Uterus (tissue), 2 donors: ENCODE measurements around the gene BICRAL.

Experiments
- POLR2A ChIP-seq, 2 donors: fragments of 450-650 bp; IDR thresholded peaks; one replicate each; pipeline ENCODE4 v1.6.1; 2016; ENCODE audit warnings: antibody characterized with exemption in 2 of 2, mild to moderate bottlenecking in 1 of 2, moderate library complexity in 1 of 2
- TF ChIP-seq, protein P1 (sequence below), 4 experiments: fragments of 200-600 bp in 2 of 4; fragments of 450-650 bp in 2 of 4; sonication (generic) in 2 of 4; IDR thresholded peaks; one replicate each; pipeline ENCODE4 v1.5.1; 2016 to 2019; ENCODE audit warnings: antibody characterized with exemption in 4 of 4, mild to moderate bottlenecking in 2 of 4, moderate library complexity in 1 of 4

DNA sequence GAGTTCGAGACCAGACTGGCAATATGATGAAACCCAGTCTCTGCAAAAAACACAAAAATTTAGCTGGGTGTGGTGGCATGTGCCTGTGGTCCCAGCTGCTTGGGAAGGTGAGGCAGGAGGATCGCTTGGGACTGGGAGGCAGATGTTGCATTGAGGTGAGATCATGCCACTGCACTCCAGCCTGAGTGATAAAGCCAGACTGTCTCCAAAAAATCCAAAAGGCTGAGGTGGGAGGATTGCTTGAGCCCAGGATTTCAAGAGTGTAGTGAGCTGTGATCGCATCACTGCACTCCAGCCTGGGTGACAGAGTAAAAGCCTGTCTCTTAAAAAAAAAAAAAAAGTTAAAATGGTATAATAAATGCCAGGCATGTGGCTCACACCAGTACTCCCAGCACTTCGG, 132.7 kb downstream of the BICRAL start:
- TF ChIP-seq, protein P1, sequence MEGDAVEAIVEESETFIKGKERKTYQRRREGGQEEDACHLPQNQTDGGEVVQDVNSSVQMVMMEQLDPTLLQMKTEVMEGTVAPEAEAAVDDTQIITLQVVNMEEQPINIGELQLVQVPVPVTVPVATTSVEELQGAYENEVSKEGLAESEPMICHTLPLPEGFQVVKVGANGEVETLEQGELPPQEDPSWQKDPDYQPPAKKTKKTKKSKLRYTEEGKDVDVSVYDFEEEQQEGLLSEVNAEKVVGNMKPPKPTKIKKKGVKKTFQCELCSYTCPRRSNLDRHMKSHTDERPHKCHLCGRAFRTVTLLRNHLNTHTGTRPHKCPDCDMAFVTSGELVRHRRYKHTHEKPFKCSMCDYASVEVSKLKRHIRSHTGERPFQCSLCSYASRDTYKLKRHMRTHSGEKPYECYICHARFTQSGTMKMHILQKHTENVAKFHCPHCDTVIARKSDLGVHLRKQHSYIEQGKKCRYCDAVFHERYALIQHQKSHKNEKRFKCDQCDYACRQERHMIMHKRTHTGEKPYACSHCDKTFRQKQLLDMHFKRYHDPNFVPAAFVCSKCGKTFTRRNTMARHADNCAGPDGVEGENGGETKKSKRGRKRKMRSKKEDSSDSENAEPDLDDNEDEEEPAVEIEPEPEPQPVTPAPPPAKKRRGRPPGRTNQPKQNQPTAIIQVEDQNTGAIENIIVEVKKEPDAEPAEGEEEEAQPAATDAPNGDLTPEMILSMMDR (IDR thresholded peaks at IDR 0.05) = no peak
- TF ChIP-seq POLR2A (IDR thresholded peaks at IDR 0.05) = no peak
